ENCODE measurements around the gene SHISA2. TPM values are rescaled to one million over a fixed set of nuclear protein-coding genes. Genes with fewer than 3 reads are reported as not detected.

Gene SHISA2
- total RNA-seq, 2 donors from 2014 or later = 195 to 292 TPM

DNA sequence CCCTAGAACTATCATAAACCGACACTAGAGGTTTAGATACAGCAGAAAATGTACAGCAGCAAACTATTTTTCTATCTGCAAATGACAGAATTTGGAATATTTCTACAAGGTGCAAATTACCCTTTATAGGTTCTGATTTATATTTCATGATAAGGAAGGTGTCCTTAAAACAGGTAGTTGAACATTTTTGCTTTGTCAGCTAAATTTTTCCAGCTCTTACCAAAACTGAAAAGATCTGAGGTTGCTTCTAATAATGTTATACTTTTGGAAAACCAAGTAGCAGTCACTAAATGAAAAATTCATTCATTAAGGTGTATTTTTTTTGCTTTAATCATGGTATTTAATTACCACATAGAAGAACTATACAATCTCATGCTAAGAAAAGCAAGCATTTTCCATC lies 9.0 kb downstream of the SHISA2 start:
- peaks cover 7% of the 10 kb centered on the region for H3K4me1 Mint-ChIP-seq
- no peak overlapping the region for H3K4me3 ChIP-seq (ENCODE audit: low read length)
- peaks cover 39% of the 10 kb centered on the region for H3K36me3 ChIP-seq (ENCODE audit: control insufficient read depth, insufficient read depth, low read length)
- H3K27ac Mint-ChIP-seq = no peak overlapping the region
- H3K4me3 Mint-ChIP-seq = no peak overlapping the region
- no peaks in the 10 kb centered on the region for H3K9me3 Mint-ChIP-seq
- no peak overlapping the region for H3K27ac ChIP-seq (ENCODE audit: low read depth, low read length)
- H3K27me3 Mint-ChIP-seq (ENCODE audit: insufficient read depth) = no peaks in the 10 kb centered on the region
- H3K4me1 ChIP-seq (ENCODE audit: control insufficient read depth, insufficient read depth, low read length) = no peaks in the 10 kb centered on the region
- WGBS, 2 experiments (ENCODE audit: insufficient coverage in 1 of 2, insufficient read length in 1 of 2) = 91% methylated on average over 1 of the region's 1 CpG; no CpG with 5 or more reads in 1 of the 2 experiments
- TF ChIP-seq, protein P1, sequence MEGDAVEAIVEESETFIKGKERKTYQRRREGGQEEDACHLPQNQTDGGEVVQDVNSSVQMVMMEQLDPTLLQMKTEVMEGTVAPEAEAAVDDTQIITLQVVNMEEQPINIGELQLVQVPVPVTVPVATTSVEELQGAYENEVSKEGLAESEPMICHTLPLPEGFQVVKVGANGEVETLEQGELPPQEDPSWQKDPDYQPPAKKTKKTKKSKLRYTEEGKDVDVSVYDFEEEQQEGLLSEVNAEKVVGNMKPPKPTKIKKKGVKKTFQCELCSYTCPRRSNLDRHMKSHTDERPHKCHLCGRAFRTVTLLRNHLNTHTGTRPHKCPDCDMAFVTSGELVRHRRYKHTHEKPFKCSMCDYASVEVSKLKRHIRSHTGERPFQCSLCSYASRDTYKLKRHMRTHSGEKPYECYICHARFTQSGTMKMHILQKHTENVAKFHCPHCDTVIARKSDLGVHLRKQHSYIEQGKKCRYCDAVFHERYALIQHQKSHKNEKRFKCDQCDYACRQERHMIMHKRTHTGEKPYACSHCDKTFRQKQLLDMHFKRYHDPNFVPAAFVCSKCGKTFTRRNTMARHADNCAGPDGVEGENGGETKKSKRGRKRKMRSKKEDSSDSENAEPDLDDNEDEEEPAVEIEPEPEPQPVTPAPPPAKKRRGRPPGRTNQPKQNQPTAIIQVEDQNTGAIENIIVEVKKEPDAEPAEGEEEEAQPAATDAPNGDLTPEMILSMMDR (conservative IDR thresholded peaks at IDR 0.05) = no peak
- no peak for DNase-seq
- no peaks in the 10 kb centered on the region for H3K27me3 ChIP-seq (ENCODE audit: control insufficient read depth, insufficient read depth, low read length, poor library complexity, severe bottlenecking)
- H3K9ac ChIP-seq (ENCODE audit: extremely low read depth, low read length, poor library complexity, severe bottlenecking) = no peak overlapping the region
- H3K9me3 ChIP-seq (ENCODE audit: control insufficient read depth, low read length) = no peaks in the 10 kb centered on the region
- peaks cover 38% of the 10 kb centered on the region for H3K36me3 Mint-ChIP-seq (ENCODE audit: low read depth)

DNA sequence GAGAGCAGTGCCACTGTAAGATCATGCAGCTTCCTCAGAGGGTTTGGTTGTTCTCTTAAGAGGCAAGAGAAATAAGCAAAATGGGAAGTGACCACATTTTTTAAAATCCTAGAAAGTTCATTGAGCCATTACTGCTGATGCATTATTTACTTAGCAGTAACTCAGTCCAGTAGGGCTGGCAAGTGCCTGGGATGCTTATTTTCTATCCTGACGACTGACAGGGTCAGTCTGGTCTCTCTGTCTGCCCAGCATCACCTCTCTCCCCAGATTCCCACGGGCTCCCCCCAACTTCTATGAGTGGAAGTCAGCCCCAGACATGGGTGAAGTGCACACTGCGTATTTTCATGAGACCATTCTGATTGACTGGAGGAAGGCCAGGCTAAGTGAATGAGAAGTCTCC lies 10.4 kb downstream of the SHISA2 start:
- Histone ChIP-seq H3K9me3 (ENCODE audit: control insufficient read depth, low read length) (peaks cover 7% of the 10 kb centered on the region), H3K36me3 (ENCODE audit: control insufficient read depth, insufficient read depth, low read length) (peaks cover 27% of the 10 kb centered on the region), H3K4me3 (ENCODE audit: low read length) (no peak overlapping the region), H3K9ac (ENCODE audit: extremely low read depth, low read length, poor library complexity, severe bottlenecking) (no peak overlapping the region), H3K27me3 (ENCODE audit: control insufficient read depth, insufficient read depth, low read length, poor library complexity, severe bottlenecking) (no peaks in the 10 kb centered on the region), H3K4me1 (ENCODE audit: control insufficient read depth, insufficient read depth, low read length) (no peaks in the 10 kb centered on the region), H3K27ac (ENCODE audit: low read depth, low read length) (no peak overlapping the region)
- no peaks in the 10 kb centered on the region for H3K4me1 Mint-ChIP-seq
- no peak for DNase-seq
- no peaks in the 10 kb centered on the region for H3K27me3 Mint-ChIP-seq (ENCODE audit: insufficient read depth)
- H3K36me3 Mint-ChIP-seq (ENCODE audit: low read depth) = peaks cover 25% of the 10 kb centered on the region
- TF ChIP-seq, protein P1 (conservative IDR thresholded peaks at IDR 0.05) = no peak
- no peak overlapping the region for H3K27ac Mint-ChIP-seq
- WGBS, 2 experiments (ENCODE audit: insufficient coverage in 1 of 2, insufficient read length in 1 of 2) = 87 to 88% methylated on average over 1 to 3 of the region's 3 CpGs
- H3K4me3 Mint-ChIP-seq = no peak overlapping the region
- peaks cover 7% of the 10 kb centered on the region for H3K9me3 Mint-ChIP-seq

DNA sequence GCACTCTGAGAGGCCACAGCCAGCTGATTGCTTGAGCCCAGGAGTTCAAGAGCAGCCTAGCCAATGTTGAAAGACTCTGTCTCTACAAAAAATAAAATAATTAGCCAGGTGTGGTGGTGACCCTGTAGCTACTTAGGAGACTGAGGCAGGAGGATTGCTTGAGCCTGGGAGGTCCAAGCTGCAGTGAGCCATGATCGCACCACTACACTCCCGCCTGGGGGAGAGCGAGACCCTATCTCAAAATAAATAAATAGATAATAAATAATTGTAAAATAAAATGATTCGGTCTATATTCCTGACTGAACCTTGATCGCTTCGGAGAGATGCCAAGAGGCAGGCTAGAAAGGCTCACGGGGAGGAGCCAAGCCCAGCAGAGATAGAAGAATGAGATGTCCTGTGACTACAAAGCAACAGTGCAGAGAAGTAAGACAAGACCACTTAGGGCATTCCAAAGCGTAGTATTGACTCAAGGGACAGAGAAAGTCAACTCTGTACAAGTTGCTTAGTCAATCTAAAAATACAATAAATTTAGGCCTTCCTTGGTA lies 12.8 kb downstream of the SHISA2 start:
- no peak for DNase-seq
- TF ChIP-seq, protein P1 (conservative IDR thresholded peaks at IDR 0.05) = no peak
- Mint-ChIP-seq H3K9me3 (peaks cover 17% of the 10 kb centered on the region), H3K4me1 (no peaks in the 10 kb centered on the region), H3K27ac (no peak overlapping the region), H3K4me3 (no peak overlapping the region), H3K27me3 (ENCODE audit: insufficient read depth) (no peaks in the 10 kb centered on the region), H3K36me3 (ENCODE audit: low read depth) (peaks cover 10% of the 10 kb centered on the region)
- peaks cover 16% of the 10 kb centered on the region for H3K9me3 ChIP-seq (ENCODE audit: control insufficient read depth, low read length)
- H3K27me3 ChIP-seq (ENCODE audit: control insufficient read depth, insufficient read depth, low read length, poor library complexity, severe bottlenecking) = no peaks in the 10 kb centered on the region
- H3K27ac ChIP-seq (ENCODE audit: low read depth, low read length) = no peak overlapping the region
- no peak overlapping the region for H3K9ac ChIP-seq (ENCODE audit: extremely low read depth, low read length, poor library complexity, severe bottlenecking)
- no peaks in the 10 kb centered on the region for H3K4me1 ChIP-seq (ENCODE audit: control insufficient read depth, insufficient read depth, low read length)
- WGBS, 2 experiments (ENCODE audit: insufficient coverage in 1 of 2, insufficient read length in 1 of 2) = 94 to 100% methylated on average over 5 of the region's 8 CpGs
- H3K36me3 ChIP-seq (ENCODE audit: control insufficient read depth, insufficient read depth, low read length) = peaks cover 3% of the 10 kb centered on the region
- H3K4me3 ChIP-seq (ENCODE audit: low read length) = no peak overlapping the region
